ENCODE results near the gene CD68.

Gene CD68

DNA sequence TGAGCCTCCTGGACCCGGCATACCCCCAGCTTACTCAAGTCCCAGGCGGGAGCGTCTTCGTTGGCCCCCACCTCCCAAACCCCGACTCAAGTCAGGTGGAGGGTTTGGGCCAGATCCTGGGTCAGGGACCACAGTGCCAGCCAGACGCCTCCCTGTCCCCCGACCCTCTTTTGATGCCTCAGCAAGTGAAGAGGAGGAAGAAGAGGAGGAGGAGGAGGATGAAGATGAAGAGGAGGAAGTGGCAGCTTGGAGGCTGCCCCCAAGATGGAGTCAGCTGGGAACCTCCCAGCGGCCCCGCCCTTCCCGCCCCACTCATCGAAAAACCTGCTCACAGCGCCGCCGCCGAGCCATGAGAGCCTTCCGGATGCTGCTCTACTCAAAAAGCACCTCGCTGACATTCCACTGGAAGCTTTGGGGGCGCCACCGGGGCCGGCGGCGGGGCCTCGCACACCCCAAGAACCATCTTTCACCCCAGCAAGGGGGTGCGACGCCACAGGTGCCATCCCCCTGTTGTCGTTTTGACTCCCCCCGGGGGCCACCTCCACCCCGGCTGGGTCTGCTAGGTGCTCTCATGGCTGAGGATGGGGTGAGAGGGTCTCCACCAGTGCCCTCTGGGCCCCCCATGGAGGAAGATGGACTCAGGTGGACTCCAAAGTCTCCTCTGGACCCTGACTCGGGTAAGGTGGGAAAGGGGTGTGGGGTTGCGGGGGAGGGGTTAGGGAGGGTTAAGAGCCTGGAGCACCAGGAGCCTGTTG is 16.1 kb upstream of the CD68 start:
- H3K4me3 ChIP-seq (ENCODE audit: low read depth, low read length) = peak overlapping the region; percentile 83
- TF ChIP-seq, protein P1, sequence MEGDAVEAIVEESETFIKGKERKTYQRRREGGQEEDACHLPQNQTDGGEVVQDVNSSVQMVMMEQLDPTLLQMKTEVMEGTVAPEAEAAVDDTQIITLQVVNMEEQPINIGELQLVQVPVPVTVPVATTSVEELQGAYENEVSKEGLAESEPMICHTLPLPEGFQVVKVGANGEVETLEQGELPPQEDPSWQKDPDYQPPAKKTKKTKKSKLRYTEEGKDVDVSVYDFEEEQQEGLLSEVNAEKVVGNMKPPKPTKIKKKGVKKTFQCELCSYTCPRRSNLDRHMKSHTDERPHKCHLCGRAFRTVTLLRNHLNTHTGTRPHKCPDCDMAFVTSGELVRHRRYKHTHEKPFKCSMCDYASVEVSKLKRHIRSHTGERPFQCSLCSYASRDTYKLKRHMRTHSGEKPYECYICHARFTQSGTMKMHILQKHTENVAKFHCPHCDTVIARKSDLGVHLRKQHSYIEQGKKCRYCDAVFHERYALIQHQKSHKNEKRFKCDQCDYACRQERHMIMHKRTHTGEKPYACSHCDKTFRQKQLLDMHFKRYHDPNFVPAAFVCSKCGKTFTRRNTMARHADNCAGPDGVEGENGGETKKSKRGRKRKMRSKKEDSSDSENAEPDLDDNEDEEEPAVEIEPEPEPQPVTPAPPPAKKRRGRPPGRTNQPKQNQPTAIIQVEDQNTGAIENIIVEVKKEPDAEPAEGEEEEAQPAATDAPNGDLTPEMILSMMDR (IDR thresholded peaks at IDR 0.05; ENCODE audit: low read depth, low read length, missing control alignments) = no peak
- in situ Hi-C loops (cut with HindIII; ENCODE audit: low sequenced_read_pairs) = no loop called here
- no peak for DNase-seq (ENCODE audit: low read depth)

GRCh38 chr17:7569571-7569970 is 9.9 kb upstream of the CD68 start:
- H3K4me3 ChIP-seq (ENCODE audit: low read depth, low read length) = no peak overlapping the region
- DNase-seq (ENCODE audit: low read depth) = no peak
- TF ChIP-seq, protein P1 (IDR thresholded peaks at IDR 0.05; ENCODE audit: low read depth, low read length, missing control alignments) = no peak
- in situ Hi-C loops (cut with HindIII; ENCODE audit: low sequenced_read_pairs) = no loop called here

- in situ Hi-C loops (cut with HindIII; ENCODE audit: low sequenced_read_pairs) = no loop called here
- no peak overlapping the region for H3K4me3 ChIP-seq (ENCODE audit: low read depth, low read length)
- no peak for DNase-seq (ENCODE audit: low read depth)
- TF ChIP-seq, protein P1 (IDR thresholded peaks at IDR 0.05; ENCODE audit: low read depth, low read length, missing control alignments) = no peak
These were observed 9.1 kb upstream of the CD68 start for GRCh38 chr17:7570351-7570750.

DNA sequence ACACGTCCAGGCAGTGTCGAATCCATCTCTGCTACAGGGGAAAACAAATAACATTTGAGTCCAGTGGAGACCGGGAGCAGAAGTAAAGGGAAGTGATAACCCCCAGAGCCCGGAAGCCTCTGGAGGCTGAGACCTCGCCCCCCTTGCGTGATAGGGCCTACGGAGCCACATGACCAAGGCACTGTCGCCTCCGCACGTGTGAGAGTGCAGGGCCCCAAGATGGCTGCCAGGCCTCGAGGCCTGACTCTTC is 7.2 kb upstream of the CD68 start:
- TF ChIP-seq, protein P1 (IDR thresholded peaks at IDR 0.05; ENCODE audit: low read depth, low read length, missing control alignments) = no peak
- H3K4me3 ChIP-seq (ENCODE audit: low read depth, low read length) = peak overlapping the region; percentile 56
- in situ Hi-C loops (cut with HindIII; ENCODE audit: low sequenced_read_pairs) = no loop called here
- no peak for DNase-seq (ENCODE audit: low read depth)

DNA sequence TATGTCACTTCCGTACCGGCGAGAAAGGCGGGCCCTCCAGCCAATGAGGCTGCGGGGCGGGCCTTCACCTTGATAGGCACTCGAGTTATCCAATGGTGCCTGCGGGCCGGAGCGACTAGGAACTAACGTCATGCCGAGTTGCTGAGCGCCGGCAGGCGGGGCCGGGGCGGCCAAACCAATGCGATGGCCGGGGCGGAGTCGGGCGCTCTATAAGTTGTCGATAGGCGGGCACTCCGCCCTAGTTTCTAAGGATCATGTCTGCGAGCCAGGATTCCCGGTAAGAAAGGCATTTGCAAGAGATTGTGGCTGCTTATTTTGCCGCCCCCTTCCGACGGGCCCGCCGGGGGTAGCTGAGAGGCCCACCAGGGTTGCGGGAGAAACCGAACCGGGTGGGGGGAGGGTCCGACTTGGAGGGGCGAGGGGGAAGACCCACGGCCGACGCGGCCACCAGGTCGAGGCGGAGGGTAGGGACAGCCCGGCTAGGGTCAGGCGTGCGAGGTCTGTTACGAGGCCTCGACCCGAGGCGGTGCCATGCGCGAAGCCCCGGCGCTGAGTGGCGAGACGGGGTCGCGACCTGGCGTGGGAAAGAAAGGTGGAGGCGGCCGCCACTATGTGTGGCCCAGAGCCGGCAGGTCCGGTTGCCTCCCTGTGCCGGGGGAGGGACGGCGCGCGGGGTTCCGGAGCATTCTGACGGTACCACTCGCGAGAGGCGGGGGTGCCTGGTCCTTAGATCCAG is 6.7 kb upstream of the CD68 start:
- peak overlapping the region; percentile 97 for H3K4me3 ChIP-seq (ENCODE audit: low read depth, low read length)
- TF ChIP-seq, protein P1 (IDR thresholded peaks at IDR 0.05; ENCODE audit: low read depth, low read length, missing control alignments) = no peak
- peak; percentile 98 for DNase-seq (ENCODE audit: low read depth)
- in situ Hi-C loops (cut with HindIII; ENCODE audit: low sequenced_read_pairs) = no loop called here

GRCh38 chr17:7573324-7574080 is 5.9 kb upstream of the CD68 start:
- TF ChIP-seq, protein P1 (IDR thresholded peaks at IDR 0.05; ENCODE audit: low read depth, low read length, missing control alignments) = no peak
- in situ Hi-C loops (cut with HindIII; ENCODE audit: low sequenced_read_pairs) = no loop called here
- peak overlapping the region; percentile 97 for H3K4me3 ChIP-seq (ENCODE audit: low read depth, low read length)
- DNase-seq (ENCODE audit: low read depth) = peak; percentile 80

Data from astrocyte of the cerebellum (primary cell).